A673 (cell line): Measurements from ENCODE around the gene TNFAIP6. TPM values are rescaled to one million over a fixed set of nuclear protein-coding genes. Genes with fewer than 3 reads are reported as not detected.

ENCODE experiments used
- BruUV-seq: library from RNA; stranded (reverse); fragments of 400-500 nt; replicated peaks from 2 replicates; lab custom pipeline; 2021; lab: Mats Ljungman, UMichigan
- CTCF ChIA-PET: fragments of 300-600 bp; sonication (Branson Sonifier 250); formaldehyde crosslinking; loops from one replicate; lab custom pipeline; 2022; ENCODE audit warnings: antibody characterized with exemption; lab: Charles Lee
- POLR2A ChIA-PET: fragments of 300-600 bp; sonication (Branson Sonifier 250); formaldehyde crosslinking; loops from one replicate; lab custom pipeline; 2022; ENCODE audit warnings: antibody characterized with exemption; ENCODE audit not compliant: low non-redundant PET; lab: Charles Lee
- DNase-seq: peaks from one replicate; pipeline ENCODE4 v3.0.0-alpha.2; 2015; ENCODE audit warnings: low spot score
- H3K27ac ChIP-seq: fragments of 200-600 bp; sonication (generic); 2 replicates; pipeline ENCODE4 v1.5.1; 2016; ENCODE audit warnings: mixed run types, low read depth, mild to moderate bottlenecking, mixed read lengths, antibody characterized with exemption, low read length; ENCODE audit not compliant: poor library complexity, severe bottlenecking
- H3K27me3 ChIP-seq: fragments of 200-600 bp; sonication (generic); replicated peaks from 2 replicates; pipeline ENCODE4 v1.6.1; 2017; ENCODE audit warnings: mixed run types, low read depth, mild to moderate bottlenecking, mixed read lengths, antibody characterized with exemption, low read length; ENCODE audit not compliant: insufficient read depth, poor library complexity
- H3K36me3 ChIP-seq: fragments of 200-600 bp; sonication (generic); 2 replicates; pipeline ENCODE4 v1.6.1; 2016; ENCODE audit warnings: mixed run types, mild to moderate bottlenecking, mixed read lengths, antibody characterized with exemption, low read length; ENCODE audit not compliant: insufficient read depth, poor library complexity, severe bottlenecking
- H3K4me1 ChIP-seq: fragments of 200-600 bp; sonication (generic); 2 replicates; pipeline ENCODE4 v1.6.1; 2017; ENCODE audit warnings: mixed run types, mild to moderate bottlenecking, mixed read lengths, antibody characterized with exemption, low read length; ENCODE audit not compliant: insufficient read depth, poor library complexity, severe bottlenecking
- H3K4me3 ChIP-seq: fragments of 200-600 bp; sonication (generic); 2 replicates; pipeline ENCODE4 v1.5.1; 2016; ENCODE audit warnings: low read depth, mixed run types, mild to moderate bottlenecking, mixed read lengths, low read length; ENCODE audit not compliant: poor library complexity, severe bottlenecking
- H3K9me3 ChIP-seq: fragments of 200-600 bp; sonication (generic); 2 replicates; pipeline ENCODE4 v1.6.1; 2016; ENCODE audit warnings: mixed run types, low read depth, mild to moderate bottlenecking, mixed read lengths, antibody characterized with exemption, low read length; ENCODE audit not compliant: poor library complexity, severe bottlenecking
- EZH2 ChIP-seq: fragments of 200-600 bp; sonication (generic); IDR thresholded peaks from 2 replicates; pipeline ENCODE4 v1.6.1; 2017; ENCODE audit warnings: borderline replicate concordance, low read depth, mild to moderate bottlenecking, mixed read lengths, antibody characterized with exemption, low read length; ENCODE audit not compliant: poor library complexity, severe bottlenecking
- intact Hi-C: fragments of 100-400 bp; cut with micrococcal nuclease; formaldehyde crosslinking; loops from one replicate; pipeline ENCODE4 v1.10.0; 2022; ENCODE audit not compliant: unreplicated experiment
- total RNA-seq: library from RNA; stranded (reverse); gene quantifications from 2 replicates; pipeline ENCODE4 v1.2.3, GENCODE V29; 2021
- TF ChIP-seq, protein P1 (sequence below): fragments of 300-800, 200-600 bp; sonication (generic); conservative IDR thresholded peaks from 2 replicates; pipeline ENCODE4 v1.5.1; 2017; ENCODE audit warnings: low read depth, mild to moderate bottlenecking, antibody characterized with exemption, low read length, moderate library complexity, mixed read lengths

Gene TNFAIP6
- total RNA-seq, 1 experiment from 2014 or later, result 123 TPM

DNA sequence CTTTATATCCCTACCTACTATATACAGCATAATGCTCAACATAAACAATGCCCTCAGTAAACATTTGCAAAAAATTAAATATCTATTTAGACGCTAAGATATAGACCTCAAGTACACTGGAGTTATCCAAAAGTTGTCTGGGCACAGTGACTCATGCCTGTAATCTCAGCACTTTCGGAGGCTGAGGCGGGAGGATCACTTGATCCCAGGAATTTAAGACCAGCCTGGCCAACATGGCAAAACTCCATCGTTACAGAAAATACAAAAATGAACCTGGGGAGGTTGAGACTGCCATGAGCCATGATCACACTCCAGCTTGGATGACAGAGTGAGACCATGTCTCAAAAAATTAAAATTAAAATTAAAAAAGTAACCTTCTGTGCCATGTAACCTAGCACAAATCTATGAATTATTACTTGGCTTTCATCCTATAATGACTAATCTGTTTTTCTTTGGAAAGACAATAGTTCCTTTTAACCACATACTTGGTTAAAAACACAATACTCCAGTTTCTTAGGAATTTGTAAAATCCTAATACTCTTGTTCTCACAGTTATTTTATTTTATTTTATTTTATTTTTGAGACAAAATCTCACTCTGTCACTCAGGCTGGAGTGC, 6.7 kb upstream of the TNFAIP6 start:
- no peaks in the 10 kb centered on the region for H3K36me3 ChIP-seq
- peaks cover 8% of the 10 kb centered on the region for H3K4me1 ChIP-seq
- no TSS peak for BruUV-seq
- H3K27me3 ChIP-seq, result no peaks in the 10 kb centered on the region
- H3K9me3 ChIP-seq, result no peaks in the 10 kb centered on the region
- TF ChIP-seq, protein P1, sequence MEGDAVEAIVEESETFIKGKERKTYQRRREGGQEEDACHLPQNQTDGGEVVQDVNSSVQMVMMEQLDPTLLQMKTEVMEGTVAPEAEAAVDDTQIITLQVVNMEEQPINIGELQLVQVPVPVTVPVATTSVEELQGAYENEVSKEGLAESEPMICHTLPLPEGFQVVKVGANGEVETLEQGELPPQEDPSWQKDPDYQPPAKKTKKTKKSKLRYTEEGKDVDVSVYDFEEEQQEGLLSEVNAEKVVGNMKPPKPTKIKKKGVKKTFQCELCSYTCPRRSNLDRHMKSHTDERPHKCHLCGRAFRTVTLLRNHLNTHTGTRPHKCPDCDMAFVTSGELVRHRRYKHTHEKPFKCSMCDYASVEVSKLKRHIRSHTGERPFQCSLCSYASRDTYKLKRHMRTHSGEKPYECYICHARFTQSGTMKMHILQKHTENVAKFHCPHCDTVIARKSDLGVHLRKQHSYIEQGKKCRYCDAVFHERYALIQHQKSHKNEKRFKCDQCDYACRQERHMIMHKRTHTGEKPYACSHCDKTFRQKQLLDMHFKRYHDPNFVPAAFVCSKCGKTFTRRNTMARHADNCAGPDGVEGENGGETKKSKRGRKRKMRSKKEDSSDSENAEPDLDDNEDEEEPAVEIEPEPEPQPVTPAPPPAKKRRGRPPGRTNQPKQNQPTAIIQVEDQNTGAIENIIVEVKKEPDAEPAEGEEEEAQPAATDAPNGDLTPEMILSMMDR, result no peak
- TF ChIP-seq EZH2, result no peak
- intact Hi-C loops, result no loop called here
- ChIA-PET POLR2A (no interaction called here), CTCF (no interaction called here)
- no peak overlapping the region for H3K27ac ChIP-seq
- DNase-seq, result no peak
- H3K4me3 ChIP-seq, result no peak overlapping the region

DNA sequence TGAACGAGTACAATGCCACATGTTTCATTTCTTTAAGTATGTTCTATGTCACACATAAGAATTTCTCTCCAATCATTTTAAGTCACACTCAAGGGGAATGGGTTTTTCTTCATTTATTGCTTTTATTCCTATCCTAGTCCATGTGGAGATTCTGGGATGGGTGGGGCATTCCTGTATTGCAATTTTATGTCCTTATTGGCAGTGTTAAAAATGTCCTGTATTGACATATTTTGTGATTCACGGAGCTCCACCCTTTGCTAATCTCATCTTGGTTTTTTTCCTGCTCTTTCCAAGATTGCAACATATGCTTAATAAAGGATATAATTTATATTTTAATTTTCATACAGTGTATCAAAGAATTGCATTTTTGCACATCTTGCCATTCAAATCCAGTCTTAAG, 3.4 kb upstream of the TNFAIP6 start:
- no TSS peak for BruUV-seq
- TF ChIP-seq EZH2, result no peak
- TF ChIP-seq, protein P1, result no peak
- ChIA-PET POLR2A (interaction anchor here (0.6 kb wide), 1 partner anchor 65 kb away, joined by 3 read pairs; the partner anchor contains the start of gene NMI), CTCF (no interaction called here)
- H3K4me3 ChIP-seq, result no peak overlapping the region
- H3K36me3 ChIP-seq, result no peaks in the 10 kb centered on the region
- peaks cover 24% of the 10 kb centered on the region for H3K4me1 ChIP-seq
- no peaks in the 10 kb centered on the region for H3K27me3 ChIP-seq
- H3K9me3 ChIP-seq, result no peaks in the 10 kb centered on the region
- no peak for DNase-seq
- intact Hi-C loops, result no loop called here
- no peak overlapping the region for H3K27ac ChIP-seq

DNA sequence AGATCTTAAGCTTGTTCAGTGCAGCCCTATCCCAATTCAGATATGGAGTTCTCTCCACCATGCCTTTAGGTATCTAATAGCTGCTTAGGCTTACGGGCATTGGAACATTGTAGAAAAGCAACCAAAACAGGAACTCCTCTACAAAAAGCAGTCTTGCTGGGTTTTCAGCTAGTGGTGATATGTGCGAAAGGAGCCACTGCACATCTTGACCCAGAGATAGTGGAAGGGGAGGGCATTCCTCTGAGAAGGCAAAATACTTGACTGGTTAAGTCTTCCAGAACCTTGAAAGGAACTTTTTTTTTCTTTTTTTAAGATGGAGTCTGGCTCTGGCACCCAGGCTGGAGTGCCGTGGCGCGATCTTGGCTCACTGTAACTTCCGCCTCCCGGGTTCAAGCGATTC, 2.6 kb upstream of the TNFAIP6 start:
- Histone ChIP-seq H3K36me3 (peaks cover 3% of the 10 kb centered on the region), H3K4me1 (peaks cover 24% of the 10 kb centered on the region), H3K9me3 (no peaks in the 10 kb centered on the region), H3K27ac (no peak overlapping the region), H3K27me3 (no peaks in the 10 kb centered on the region), H3K4me3 (no peak overlapping the region)
- DNase-seq, result no peak
- intact Hi-C loops, result no loop called here
- ChIA-PET CTCF (no interaction called here), POLR2A (no interaction called here)
- TF ChIP-seq EZH2, result no peak
- TF ChIP-seq, protein P1, result no peak
- no TSS peak for BruUV-seq
